ENCODE measurements around the gene MIS12.

DNA sequence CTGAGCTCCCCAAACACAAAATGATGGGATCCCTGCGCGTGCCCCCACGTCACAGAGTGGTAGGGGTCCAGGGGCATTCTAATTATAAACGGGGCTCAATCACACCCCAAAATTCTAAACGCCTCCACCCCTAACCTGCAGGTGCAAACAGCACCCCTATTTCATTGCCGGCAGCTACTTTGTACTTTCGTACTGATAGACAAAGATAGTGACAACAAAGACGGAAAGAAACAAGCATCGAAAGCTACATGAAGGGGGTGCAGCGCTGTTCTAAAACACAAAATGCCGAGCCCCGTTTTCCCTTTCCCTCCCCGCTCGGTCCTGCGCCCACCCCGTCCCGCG is 13.9 kb downstream of the MIS12 start:
- TF ChIP-seq, protein P1, sequence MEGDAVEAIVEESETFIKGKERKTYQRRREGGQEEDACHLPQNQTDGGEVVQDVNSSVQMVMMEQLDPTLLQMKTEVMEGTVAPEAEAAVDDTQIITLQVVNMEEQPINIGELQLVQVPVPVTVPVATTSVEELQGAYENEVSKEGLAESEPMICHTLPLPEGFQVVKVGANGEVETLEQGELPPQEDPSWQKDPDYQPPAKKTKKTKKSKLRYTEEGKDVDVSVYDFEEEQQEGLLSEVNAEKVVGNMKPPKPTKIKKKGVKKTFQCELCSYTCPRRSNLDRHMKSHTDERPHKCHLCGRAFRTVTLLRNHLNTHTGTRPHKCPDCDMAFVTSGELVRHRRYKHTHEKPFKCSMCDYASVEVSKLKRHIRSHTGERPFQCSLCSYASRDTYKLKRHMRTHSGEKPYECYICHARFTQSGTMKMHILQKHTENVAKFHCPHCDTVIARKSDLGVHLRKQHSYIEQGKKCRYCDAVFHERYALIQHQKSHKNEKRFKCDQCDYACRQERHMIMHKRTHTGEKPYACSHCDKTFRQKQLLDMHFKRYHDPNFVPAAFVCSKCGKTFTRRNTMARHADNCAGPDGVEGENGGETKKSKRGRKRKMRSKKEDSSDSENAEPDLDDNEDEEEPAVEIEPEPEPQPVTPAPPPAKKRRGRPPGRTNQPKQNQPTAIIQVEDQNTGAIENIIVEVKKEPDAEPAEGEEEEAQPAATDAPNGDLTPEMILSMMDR (IDR thresholded peaks at IDR 0.05): no peak
- no peak for TF ChIP-seq POLR2A (IDR thresholded peaks at IDR 0.05)
